Esophagus muscularis mucosa (tissue), 3 donors: ENCODE data around the gene LMO7.

Experiments used
- POLR2A ChIP-seq: fragments of 450-650 bp; IDR thresholded peaks from one replicate; pipeline ENCODE4 v1.6.1; 2017; ENCODE audit warnings: antibody characterized with exemption, moderate library complexity, mild to moderate bottlenecking, low read depth
- POLR2AphosphoS5 ChIP-seq, 2 donors: sonication (generic); formaldehyde crosslinking; IDR thresholded peaks; one replicate each; pipeline ENCODE4 v1.6.1; 2017; ENCODE audit warnings: antibody characterized with exemption in 2 of 2
- TF ChIP-seq, protein P1 (sequence below), 3 experiments: fragments of 200-600 bp in 2 of 3; fragments of 450-650 bp in 1 of 3; sonication (generic) in 2 of 3; IDR thresholded peaks; one replicate each; pipeline ENCODE4 v1.5.1; 2017 to 2019; ENCODE audit warnings: antibody characterized with exemption in 3 of 3, mild to moderate bottlenecking in 2 of 3, moderate library complexity in 1 of 3

GRCh38 chr13:75875450-75875849 lies 239.3 kb downstream of the LMO7 start:
- TF ChIP-seq POLR2AphosphoS5 (IDR thresholded peaks at IDR 0.05), result no peak
- TF ChIP-seq, protein P1, sequence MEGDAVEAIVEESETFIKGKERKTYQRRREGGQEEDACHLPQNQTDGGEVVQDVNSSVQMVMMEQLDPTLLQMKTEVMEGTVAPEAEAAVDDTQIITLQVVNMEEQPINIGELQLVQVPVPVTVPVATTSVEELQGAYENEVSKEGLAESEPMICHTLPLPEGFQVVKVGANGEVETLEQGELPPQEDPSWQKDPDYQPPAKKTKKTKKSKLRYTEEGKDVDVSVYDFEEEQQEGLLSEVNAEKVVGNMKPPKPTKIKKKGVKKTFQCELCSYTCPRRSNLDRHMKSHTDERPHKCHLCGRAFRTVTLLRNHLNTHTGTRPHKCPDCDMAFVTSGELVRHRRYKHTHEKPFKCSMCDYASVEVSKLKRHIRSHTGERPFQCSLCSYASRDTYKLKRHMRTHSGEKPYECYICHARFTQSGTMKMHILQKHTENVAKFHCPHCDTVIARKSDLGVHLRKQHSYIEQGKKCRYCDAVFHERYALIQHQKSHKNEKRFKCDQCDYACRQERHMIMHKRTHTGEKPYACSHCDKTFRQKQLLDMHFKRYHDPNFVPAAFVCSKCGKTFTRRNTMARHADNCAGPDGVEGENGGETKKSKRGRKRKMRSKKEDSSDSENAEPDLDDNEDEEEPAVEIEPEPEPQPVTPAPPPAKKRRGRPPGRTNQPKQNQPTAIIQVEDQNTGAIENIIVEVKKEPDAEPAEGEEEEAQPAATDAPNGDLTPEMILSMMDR (IDR thresholded peaks at IDR 0.05), result no peak
- no peak for TF ChIP-seq POLR2A
